ENCODE results near the gene IGFBP6.

DNA sequence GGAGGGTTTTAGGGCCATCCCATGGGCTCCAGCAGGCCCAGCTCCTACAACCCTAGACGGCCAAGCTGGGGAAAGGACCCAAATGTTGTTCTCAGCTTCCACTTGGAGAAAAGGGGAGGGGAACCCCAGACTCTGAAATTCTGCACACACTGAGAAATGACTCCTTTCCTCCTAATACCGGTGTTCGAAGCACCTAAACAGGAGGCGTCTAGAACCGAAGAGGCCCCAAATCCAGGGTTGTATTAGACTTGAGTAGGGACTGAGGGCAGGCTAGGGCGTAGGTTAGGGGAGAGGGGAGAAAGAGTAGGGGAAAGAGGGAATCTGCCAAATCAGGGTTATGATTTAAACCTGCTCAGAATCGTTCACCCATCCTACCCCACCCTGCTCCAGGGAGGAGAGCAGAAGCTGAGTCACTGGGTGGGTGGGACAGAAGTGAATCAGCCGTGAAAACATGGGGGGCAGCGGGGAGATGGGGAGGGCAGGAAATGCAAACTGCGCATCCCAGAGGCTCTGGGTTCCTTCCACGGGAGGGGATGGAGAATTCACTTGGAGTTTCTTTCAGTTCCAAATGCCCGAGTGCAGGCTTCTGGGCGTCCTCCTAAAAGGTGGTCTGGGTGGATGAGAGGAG, 1.0 kb downstream of the IGFBP6 start:
- TF ChIP-seq MXI1 (conservative IDR thresholded peaks at IDR 0.05; ENCODE audit: poor library complexity, severe bottlenecking) (no peak), EP300 (conservative IDR thresholded peaks at IDR 0.05; ENCODE audit: poor library complexity, severe bottlenecking) (no peak)
- TF ChIP-seq, protein P1, sequence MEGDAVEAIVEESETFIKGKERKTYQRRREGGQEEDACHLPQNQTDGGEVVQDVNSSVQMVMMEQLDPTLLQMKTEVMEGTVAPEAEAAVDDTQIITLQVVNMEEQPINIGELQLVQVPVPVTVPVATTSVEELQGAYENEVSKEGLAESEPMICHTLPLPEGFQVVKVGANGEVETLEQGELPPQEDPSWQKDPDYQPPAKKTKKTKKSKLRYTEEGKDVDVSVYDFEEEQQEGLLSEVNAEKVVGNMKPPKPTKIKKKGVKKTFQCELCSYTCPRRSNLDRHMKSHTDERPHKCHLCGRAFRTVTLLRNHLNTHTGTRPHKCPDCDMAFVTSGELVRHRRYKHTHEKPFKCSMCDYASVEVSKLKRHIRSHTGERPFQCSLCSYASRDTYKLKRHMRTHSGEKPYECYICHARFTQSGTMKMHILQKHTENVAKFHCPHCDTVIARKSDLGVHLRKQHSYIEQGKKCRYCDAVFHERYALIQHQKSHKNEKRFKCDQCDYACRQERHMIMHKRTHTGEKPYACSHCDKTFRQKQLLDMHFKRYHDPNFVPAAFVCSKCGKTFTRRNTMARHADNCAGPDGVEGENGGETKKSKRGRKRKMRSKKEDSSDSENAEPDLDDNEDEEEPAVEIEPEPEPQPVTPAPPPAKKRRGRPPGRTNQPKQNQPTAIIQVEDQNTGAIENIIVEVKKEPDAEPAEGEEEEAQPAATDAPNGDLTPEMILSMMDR (IDR thresholded peaks at IDR 0.05; ENCODE audit: poor library complexity, severe bottlenecking): no peak

Data from neural cell (in vitro differentiated cells).